ENCODE data around the gene ERVH48-1.

ERVH48-1 gene

GRCh38 chr21:42878993-42879787 is 46.2 kb downstream of the ERVH48-1 start, which contains the start of gene WDR4 (continued):
- TF ChIP-seq ZNF677 (tag by site-specific recombination; IDR thresholded peaks at IDR 0.05) (no peak), ZNF707 (tag by site-specific recombination; IDR thresholded peaks at IDR 0.05) (peak; percentile 30; the same call in 1 of the 2 replicates), KLF9 (tag by site-specific recombination; IDR thresholded peaks at IDR 0.05; ENCODE audit: low read depth) (peak; percentile 90), ZNF157 (tag by site-specific recombination; IDR thresholded peaks at IDR 0.05) (no peak), KLF1 (tag by site-specific recombination; IDR thresholded peaks at IDR 0.05) (peak; percentile 46), ZNF391 (tag by site-specific recombination; IDR thresholded peaks at IDR 0.05; ENCODE audit: borderline replicate concordance, low read depth) (peak; percentile 87; the same call in 1 of the 2 replicates), KLF16 (tag by site-specific recombination; IDR thresholded peaks at IDR 0.05) (peak; percentile 94), ZNF654 (tag by site-specific recombination; IDR thresholded peaks at IDR 0.05; ENCODE audit: low read depth) (no peak), KLF7 (tag by site-specific recombination; IDR thresholded peaks at IDR 0.05; ENCODE audit: borderline replicate concordance) (0 out of 2 replicates have a peak, but pooled peaks have one; percentile 40), ZBTB10 (tag by site-specific recombination; IDR thresholded peaks at IDR 0.05) (peak; percentile 91), GLI2 (tag by site-specific recombination; IDR thresholded peaks at IDR 0.05; ENCODE audit: borderline replicate concordance, low read depth) (no peak), ZBTB11 (tag by site-specific recombination; conservative IDR thresholded peaks at IDR 0.05; ENCODE audit: low read depth) (peak; percentile 97), ZIC2 (tag by site-specific recombination; IDR thresholded peaks at IDR 0.05) (0 out of 2 replicates have a peak, but pooled peaks have one; percentile 22), ZEB2 (tag by site-specific recombination; IDR thresholded peaks at IDR 0.05) (peak; percentile 86), ZNF843 (tag by site-specific recombination; IDR thresholded peaks at IDR 0.05) (no peak; the same call in 1 of the 2 replicates), OSR2 (tag by site-specific recombination; IDR thresholded peaks at IDR 0.05) (peak; percentile 22; the same call in 1 of the 2 replicates), ZFP37 (tag by site-specific recombination; IDR thresholded peaks at IDR 0.05) (peak; percentile 65; the same call in 1 of the 2 replicates), ZNF529 (tag by site-specific recombination; IDR thresholded peaks at IDR 0.05; ENCODE audit: insufficient replicate concordance) (no peak), ZNF202 (tag by site-specific recombination; IDR thresholded peaks at IDR 0.05; ENCODE audit: borderline replicate concordance) (no peak), ZNF404 (tag by site-specific recombination; IDR thresholded peaks at IDR 0.05) (no peak), ZNF600 (tag by site-specific recombination; IDR thresholded peaks at IDR 0.05) (peak; percentile 91), ZNF112 (tag by site-specific recombination; IDR thresholded peaks at IDR 0.05) (no peak), ZNF692 (tag by site-specific recombination; IDR thresholded peaks at IDR 0.05) (peak; percentile 80), ZNF2 (tag by site-specific recombination; IDR thresholded peaks at IDR 0.05) (no peak), ZNF639 (tag by site-specific recombination; IDR thresholded peaks at IDR 0.05) (peak; percentile 87), ZNF148 (tag by site-specific recombination; IDR thresholded peaks at IDR 0.05; ENCODE audit: borderline replicate concordance) (no peak)
- TF ChIP-seq, protein P1, sequence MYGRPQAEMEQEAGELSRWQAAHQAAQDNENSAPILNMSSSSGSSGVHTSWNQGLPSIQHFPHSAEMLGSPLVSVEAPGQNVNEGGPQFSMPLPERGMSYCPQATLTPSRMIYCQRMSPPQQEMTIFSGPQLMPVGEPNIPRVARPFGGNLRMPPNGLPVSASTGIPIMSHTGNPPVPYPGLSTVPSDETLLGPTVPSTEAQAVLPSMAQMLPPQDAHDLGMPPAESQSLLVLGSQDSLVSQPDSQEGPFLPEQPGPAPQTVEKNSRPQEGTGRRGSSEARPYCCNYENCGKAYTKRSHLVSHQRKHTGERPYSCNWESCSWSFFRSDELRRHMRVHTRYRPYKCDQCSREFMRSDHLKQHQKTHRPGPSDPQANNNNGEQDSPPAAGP (tag by site-specific recombination; IDR thresholded peaks at IDR 0.05), result peak; percentile 78; the same call in 1 of the 2 replicates

Measured in HEK293 (cell line).